ENCODE measurements around the gene TBC1D2B.

TBC1D2B gene

DNA sequence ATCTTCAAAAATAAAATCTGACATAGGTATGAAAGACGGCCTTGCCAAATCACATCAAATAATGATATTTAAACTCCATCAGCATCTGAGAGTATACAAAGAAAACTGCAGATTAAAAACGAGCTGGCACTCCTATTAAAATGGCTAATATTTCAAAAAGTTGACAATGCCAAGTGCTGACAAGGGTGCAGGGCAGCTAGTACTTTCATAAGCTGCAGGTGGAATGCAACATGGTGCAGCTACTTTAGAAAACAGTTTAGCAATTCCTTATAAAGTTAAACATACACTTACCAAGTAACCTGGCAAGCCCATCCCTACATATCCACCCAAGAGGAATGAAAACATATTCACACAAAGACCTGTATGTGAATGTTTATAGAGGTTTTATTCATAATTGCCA, 23.0 kb downstream of the TBC1D2B start:
- DNase-seq (ENCODE audit: low read depth) = no peak

DNA sequence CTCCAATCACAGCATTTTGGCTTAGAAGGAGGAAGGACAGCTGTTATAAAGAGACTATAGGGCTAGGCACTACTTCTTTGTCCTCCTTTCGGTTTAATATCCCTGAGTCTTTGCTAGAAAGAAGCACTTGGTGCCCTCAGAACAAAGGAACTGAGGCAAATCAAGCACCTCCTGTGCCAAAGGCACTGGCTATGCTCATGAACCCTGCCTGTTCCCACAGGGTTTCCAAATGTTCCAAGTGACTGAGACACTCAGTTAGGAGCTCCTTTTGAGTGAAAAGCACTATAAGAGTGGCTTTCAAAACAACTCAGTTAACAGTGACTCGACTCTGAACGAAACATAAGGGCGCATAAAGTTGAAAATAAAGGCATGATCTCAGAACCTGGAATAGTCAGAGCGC, 25.0 kb downstream of the TBC1D2B start:
- no peak for DNase-seq (ENCODE audit: low read depth)

DNA sequence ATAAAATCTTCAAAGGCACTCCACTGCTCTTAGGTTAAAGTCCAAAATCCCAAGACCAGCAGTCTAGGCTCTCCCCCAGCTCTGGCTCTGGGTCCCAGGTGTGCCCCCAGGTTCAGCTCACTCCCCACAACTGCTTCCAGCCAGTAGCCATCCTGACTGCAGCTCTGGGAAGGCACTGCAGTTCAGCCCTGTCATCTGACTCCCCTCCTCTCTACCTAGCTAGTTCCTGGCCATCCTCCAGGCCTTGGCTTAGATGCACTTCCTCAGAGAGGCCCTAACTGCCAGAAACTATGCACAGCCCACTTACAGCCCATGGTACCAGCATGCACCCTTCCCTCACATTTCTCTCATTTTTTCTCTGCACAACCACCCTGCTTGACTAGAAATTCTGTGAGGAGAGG, 25.5 kb downstream of the TBC1D2B start:
- DNase-seq (ENCODE audit: low read depth) = no peak

DNA sequence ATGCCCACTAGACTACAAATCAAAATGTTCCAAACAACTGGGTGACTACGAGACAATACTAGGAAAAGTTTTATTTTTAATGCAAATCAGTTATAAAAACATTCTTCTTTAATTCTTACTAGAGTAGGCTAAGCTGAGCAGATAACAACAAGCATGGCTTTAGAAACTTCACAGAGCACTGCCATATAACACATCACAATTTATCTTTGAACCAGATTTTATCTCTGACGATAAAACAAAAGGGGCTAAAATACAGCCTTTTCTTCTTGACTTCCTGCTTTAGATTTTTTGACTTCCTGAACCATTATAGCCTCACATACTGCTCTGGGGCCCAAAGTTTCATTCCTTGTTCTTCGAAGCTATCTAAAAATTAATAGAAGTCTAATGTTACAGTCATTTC, 25.9 kb downstream of the TBC1D2B start:
- no peak for DNase-seq (ENCODE audit: low read depth)

DNA sequence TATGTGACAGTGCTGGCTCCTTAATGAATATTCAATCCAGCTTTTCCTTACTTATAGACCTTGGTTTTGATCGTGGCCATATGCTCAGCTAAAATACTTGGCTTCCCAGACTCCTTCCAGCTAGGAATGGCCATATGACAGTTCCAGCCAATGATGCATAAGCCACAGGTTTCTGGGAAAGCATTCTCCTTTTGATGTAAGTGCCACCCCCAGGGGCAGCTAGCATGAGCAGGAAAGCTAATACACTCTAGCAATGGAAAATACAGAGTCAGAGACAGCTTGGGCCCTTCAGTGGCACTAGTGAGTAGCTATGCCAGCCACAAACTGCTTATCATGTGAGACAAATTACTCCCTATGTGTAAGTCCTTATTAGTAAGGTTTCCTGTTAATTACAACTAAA, 26.7 kb downstream of the TBC1D2B start:
- DNase-seq (ENCODE audit: low read depth) = no peak

DNA sequence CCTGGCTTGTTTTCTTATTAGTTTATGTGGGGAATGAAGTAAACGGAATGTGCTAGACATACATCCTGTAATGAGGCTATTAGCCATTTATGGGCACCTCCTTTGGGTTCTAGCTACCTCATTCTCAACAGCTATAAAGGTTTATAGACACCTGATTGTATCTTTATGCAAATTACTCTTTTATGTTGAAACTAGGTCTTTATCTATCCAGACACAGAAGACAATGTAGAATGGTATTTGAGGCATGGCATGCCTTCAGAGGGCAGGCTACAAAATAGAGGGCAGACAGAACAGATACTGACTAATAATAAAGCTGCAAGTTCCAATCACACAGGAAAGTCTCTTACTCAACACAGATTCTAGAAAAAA, 27.1 kb downstream of the TBC1D2B start:
- DNase-seq (ENCODE audit: low read depth) = no peak

DNA sequence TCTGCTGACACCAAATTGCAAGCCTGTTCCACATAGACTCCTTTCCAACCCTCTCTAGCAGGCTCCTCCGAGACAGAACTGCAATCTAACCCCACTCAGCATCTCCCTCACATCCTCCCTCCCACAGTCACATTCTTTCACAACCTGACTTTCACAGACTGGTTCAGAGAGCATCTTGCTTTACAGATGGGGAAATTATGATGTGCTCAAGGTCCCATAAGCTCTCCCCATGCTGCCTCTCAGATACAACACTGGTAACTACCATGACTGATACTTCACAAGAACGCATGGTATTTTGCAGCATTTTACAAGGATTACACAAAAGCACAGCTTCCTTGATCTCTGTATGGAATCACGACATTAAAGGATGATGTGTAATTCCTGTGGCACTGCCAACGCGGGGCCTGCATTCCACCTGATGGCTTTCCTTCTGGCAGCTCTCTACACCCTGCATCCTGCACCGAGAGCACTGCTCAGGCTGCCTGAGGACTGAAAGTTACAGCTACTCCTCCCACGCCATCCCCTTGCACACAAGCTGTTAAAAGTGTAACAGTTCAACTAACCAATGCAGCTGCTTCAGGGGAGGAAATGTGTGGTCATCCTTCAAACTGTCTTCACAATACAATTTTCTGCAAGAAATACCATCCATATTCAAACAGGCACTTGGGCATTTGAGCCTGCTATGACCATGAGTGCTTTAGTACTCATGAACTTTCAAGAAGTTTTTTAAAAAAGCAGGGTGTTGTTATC, 27.6 kb downstream of the TBC1D2B start:
- DNase-seq (ENCODE audit: low read depth) = peak; percentile 50

DNA sequence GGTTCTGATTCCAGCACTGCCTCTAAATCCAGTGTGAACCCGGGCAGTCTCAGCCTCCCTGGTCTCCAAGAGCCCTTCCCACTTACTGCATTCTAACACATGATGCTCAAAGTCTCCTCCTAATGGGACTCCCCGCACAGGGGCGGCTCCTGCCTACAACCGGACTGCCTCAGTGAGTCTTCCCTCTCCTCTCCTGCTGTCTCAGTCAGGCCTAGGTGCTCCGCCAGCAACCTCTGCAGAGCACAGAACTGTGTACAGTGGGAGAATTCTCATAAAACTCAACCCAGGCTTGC, 28.9 kb downstream of the TBC1D2B start:
- no peak for DNase-seq (ENCODE audit: low read depth)

DNA sequence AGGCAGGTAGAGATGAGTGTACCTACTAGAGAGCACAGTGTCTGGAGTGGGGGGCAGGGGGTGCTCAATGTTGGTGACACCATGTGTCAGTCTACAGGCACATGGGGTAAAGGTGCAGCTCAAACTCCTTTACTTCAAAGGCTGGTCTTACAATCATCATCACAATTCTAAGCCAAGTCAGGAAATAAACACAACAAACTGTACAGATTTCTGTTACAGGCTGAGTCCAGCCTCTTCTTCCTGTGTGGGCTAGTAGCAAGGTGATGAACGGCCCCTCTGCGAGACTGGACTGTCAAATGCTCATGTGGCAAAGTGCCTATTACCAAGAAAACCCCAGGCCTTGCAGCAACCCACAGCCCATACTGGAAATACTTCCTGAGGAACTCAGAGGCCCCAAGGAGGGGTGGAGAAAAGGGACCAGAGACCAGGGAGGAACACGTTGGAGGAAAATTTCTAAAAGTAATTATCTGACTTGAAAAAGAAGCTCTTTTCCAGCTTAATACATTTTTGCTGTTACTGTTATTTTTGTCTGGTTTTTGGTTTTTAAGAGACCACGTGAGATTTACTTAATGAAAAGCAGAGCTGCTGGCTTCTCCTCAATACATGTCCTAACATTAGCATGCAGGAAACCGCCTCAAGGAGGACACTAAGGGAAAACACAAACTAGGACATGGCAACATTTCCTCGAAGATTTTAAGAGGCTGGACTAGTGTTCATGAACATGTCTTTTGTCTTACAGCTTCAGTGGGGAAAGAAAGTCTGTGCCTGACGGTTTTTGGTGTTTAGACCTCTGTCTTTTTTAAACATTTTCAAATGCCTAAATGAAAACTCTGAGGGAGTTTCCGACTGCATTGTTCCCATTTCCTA, 29.5 kb downstream of the TBC1D2B start:
- DNase-seq (ENCODE audit: low read depth) = no peak

DNA sequence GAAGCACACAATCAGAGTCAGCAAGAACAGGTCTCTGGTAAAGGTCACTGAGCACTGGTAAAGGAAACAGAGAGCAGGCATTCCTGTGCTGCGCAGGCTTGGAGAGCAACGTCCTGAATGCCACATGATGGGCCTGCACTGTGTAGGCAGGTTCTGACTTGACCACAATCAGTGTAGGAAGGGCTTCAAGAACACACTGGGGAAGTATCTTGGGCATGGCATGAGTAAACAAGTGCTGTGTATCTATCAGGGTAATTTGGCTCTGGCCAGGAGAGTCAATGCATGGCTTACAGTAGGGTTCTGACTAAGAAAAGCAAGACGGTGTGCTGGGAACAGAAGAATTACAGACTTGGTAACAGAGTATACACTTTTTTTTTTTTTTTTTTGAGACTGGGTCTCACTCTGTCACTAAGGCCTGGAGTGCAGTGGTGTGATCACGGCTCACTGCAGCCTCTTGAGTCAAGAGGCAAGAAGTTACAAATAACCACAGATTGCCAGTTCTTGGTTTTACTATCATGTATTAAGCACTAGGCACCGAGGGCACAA, 30.6 kb downstream of the TBC1D2B start:
- DNase-seq (ENCODE audit: low read depth) = no peak

DNA sequence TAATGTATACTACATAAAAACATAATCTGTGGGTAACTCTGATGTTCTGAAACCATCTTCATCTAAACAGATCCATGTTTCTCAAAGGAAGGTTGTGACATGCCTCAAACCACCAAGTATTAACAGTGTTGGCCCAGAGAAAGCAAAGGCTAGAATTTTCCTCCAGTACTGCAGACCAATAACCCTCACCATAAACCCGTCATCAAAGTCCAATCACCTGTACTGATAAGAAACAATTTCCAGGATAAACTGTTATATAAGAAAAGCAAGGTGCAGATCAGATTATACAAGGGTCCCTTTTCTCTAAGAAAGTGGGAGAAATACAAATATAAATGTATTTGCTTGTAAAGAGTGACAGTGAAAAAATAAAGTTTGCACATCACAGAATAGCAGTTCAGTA, 32.3 kb downstream of the TBC1D2B start:
- no peak for DNase-seq (ENCODE audit: low read depth)

DNA sequence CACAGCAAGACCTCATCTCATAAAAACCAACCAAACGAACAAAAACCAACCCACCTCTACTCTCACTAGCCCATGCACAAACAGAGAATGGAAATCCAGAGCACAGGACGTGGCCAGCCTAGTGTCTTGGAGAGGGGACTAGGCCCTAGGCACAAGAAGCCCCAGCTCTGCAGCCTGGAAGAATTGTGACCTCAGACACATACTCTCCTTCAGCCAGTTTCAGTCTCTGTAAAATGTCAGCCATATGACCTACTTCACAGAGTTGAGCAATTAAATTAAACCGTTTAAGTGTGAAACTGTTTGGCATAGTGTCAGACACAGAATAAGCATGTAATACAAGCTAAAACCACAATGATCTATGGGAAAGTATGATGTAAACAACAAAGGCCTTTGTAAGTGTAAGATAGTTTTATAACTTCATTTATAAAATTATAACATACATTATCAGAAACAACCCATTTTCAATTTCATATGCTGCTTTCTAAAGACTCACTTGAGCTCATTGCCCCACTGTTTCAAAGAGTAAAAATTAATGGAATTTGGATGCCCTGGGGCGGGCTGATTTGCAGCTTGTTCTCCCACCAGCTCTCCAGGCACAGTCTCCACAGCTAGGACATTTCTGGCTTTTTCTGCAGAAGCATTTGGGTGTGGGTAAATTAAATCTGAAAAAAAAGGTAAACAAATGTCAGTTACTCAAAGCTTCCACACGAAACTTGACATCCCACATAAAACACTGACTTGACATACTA, 32.9 kb downstream of the TBC1D2B start:
- no peak for DNase-seq (ENCODE audit: low read depth)

DNA sequence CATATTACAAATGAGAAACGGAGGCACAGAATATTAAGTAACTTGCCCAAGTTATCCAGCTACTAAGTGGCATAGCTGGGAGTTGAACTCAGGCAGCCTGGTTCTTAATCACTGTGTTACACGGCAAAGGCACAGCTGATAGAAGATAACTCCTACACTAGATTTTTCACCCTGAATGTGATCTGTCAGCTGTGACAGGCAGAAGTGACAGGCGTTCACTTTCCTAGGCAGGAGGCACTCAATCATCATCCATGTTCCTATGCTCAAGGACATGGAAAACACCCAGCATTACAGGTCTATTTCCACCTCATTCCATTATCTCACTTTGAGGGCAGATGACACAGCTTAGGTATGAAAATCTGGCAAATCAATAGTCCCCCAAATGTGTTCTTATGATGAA, 35.6 kb downstream of the TBC1D2B start:
- DNase-seq (ENCODE audit: low read depth) = no peak

DNA sequence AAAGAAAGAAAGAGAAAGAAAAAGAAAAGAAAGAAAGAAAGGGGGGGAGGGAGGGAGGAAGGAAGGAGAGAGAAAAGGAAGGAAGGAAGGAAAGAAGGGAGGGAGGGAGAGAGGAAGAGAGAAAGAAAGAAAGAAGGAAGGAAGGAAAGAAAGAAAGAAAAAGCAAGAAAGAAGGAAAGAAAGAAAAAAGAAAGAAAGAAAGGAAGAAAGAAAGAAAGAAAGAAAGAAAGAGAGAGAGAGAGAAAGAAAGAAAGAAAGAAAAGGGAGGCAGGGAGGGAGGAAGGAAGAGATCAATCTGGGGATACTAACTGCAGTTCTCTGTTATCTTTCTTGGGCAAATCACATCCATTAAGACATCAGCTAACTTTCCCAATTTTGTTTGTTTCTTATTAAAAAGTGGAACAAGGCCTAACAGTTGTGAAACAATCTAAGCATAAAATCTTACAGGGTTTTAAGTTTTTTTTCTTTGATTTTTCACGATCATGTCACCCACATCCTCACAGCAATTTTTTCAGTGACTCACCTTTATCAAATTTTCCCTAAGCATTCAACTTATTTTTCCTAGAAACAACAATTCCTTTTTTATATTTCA, 36.8 kb downstream of the TBC1D2B start:
- DNase-seq (ENCODE audit: low read depth) = no peak

DNA sequence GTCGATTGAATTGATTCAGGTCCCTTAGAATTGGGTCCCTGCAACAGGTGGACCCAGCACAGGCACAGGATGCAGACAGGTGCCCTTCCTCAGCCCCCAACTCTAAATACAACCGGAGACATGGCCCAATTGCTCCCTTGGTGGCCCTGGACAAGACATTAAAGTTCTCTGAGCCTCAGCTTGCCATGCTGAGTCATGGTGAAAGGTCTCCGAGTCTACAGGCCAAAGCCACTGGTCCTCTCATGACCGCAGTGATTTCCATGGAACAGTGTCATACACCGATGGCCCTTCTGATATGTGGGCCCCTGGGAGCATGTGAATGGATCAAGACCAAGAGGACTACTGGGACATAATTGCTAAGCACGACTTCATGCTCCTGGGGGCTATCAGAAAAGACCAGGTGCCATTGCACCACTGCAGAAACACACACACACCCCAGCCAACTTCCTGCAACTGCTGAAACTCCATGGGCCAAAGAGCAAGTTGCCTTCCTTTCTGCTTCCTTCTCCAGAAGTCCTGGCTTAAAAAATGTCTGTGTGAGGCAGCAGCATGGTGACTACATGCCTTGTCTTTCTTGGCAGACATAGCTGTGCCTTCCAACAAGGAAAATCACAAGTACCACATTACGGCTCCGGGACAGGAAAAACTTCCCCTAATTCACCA, 38.8 kb downstream of the TBC1D2B start:
- no peak for DNase-seq (ENCODE audit: low read depth)

DNA sequence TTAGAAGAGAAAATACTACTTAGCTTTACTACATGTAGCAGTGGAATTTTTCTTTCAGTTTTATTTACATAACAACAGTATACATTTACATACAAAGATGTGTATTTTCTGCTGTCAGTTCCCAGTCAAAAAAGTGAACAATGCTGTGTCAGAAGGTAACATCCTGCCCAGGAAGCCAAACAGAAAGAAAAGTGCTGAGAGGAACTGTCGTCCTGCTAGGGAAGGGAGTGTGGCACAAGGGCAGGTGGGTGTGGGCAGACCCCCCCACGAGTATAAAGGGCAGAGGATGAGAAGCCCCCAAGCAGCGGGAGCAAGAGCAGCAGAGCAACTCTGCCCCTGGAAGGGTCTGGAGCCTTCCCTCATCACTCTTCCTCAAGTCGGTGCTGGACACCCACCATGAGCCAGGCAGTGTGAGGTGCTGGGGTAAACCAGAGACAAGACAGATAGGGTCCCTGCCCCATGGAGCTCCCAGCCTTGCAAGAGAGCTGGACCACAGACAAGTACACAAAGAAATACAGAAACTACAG, 39.7 kb downstream of the TBC1D2B start:
- DNase-seq (ENCODE audit: low read depth) = no peak

DNA sequence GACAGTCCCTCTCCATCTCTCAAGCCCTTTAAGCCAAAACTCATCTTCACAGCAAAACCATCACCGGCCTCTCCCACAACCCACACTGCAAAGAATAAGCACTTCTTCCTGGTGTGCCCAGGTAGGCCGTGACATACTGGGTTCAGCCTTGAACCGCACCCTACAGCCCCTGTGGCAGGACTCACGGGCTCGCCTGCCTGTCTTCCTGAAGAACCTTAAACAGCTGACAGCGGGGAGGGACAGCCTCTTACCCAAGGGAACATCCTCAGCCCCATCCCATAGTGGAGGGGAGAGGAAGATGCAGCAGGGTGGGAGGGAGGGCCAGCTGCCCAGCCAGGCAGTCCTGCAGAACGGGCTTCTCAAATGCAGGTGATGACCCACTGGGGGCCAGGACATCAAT, 40.2 kb downstream of the TBC1D2B start:
- no peak for DNase-seq (ENCODE audit: low read depth)

DNA sequence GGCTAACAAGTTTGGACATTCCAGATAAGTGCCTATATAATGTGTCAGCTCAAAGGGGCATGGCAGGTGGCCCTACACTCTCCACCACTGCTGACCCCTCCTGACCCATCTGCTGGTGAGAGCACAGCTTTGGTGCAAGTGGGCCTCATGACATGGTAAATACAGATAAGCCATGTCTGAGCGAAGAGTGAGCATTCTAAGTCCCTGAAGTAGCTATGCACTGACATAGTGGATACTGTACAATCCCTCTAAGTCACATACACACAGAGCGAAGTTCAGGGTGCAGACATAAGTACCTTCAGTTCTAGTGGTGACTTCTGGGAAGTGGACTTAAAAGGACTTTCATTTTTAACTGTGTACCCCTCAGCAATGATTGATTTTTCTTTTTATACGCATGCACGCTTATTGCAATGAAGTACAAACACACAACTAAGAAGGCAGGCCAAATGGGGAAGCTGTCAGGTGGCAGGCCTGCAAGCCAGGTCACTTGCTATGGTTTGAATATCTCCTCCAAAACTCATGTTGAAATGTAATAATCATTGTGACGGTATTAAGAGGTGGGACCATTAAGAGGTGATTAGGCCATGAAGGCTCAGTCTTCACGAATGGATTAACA, 41.5 kb downstream of the TBC1D2B start:
- DNase-seq (ENCODE audit: low read depth) = no peak

DNA sequence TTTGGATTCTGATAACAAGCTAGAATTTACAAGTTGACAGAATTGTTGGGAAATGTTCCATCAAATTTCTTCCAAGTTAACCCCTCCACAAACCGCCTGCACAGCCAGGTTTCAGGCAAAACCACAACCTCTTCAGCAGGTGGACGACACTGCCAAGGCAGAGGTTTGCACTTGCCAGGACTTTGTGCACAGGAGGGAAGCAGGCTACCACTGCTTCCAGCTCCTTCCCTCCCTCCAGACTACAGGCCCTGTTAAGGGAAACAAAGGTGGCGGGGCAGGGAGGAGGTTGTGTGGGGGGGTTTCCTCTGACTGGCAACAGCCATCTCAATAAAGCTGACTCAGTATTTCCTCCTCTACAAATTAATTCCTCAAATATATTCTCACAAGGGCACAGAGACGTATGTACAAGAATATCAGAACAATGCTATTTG, 42.2 kb downstream of the TBC1D2B start:
- DNase-seq (ENCODE audit: low read depth) = no peak

DNA sequence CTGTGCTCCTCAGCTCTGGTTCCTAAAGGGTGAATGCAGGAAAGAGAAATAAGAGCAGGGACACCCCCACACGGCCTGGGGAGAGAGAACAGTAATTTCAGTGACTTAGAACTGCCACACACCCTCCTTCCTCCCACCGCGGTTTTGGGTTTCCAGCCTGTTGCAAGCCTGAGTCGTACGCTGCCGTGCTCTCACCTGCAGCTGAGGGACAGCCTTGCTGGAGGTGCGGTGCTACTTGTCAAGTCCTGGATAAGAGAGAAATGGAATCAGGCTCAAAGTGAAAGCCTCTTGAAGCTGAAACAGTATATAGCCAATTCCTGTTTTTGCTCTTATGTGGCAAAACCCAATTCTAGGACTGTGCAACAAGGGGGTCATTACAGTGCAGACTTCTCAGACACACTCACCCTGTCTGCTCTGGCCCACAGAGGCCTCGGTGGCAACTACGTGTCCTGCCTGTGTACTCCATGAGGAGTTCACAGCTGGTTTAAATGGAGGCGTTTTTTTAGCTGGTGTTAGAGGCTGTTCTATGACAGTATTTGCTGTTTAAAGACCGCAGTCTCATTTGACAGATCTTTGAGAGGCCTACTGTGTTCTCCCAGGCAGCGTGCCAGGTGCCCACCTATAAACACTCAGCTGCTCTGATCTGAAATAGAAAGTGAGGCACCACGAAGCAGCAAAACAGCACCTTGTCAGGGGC, 42.9 kb downstream of the TBC1D2B start:
- DNase-seq (ENCODE audit: low read depth) = peak; percentile 74
